SKM-1 (cell line): Measurements from ENCODE around the gene SERPINA9.

Source experiments
- DNase-seq: peaks from one replicate; lab custom pipeline; 2025; ENCODE audit not compliant: unreplicated experiment; lab: John Stamatoyannopoulos, UW

The SERPINA9 gene

DNA sequence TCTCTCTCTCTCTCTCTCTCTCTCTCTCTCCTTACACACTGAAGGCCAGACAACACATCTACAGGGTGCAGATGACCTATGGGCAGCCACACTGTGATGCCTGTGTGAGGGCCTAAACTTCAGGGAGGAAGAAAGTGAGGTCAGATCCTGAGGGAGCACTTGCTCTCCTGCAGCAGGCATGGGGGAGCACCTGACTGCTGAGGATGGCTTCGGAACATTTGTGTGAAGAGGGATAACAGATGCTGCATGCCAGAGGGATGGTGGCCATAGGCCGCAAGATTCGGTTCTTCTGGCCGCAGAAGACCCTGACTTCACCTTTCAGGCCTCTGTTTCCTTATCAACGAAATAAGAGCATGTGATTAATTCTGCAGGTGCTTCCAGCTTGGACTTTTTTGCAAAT lies 11.7 kb downstream of the SERPINA9 start:
- no peak for DNase-seq

- DNase-seq: no peak
Measured at GRCh38 chr14:94462763-94463572, 13.0 kb downstream of the SERPINA9 start.

GRCh38 chr14:94462219-94462551 lies 13.8 kb downstream of the SERPINA9 start:
- no peak for DNase-seq

DNA sequence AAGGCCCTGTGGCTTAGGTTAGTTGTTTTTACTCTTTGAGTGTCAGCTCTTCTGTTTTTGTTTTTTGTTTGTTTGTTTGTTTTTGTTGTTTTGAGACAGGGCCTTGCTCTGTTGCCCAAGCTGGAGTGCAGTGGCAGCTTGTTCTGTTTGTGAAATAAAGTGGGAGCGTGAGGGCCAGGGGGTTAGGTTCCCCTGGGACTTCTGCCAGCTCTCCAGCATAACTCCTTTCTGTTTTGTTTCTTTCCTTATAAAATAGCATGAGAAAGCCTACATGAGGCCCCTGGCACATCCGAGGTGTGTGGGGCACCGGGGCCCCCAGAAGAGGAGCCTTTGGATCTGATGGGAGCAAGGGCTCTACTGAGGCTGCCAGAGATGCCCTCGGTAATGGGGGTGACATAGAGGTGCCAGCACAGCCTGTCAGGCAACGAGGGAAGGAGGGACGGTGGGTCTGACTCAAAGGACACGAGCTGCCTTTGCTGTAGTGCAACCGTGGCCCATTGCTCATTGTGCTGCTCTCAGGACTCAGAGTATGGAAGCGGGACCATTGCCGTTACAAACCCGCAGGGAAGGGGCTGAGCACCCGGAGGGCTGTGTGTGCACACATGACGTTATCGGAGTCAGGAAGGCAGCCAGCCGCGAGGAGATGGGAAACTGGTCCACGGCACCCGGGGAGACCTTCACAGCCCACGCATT lies 14.3 kb downstream of the SERPINA9 start:
- no peak for DNase-seq

DNA sequence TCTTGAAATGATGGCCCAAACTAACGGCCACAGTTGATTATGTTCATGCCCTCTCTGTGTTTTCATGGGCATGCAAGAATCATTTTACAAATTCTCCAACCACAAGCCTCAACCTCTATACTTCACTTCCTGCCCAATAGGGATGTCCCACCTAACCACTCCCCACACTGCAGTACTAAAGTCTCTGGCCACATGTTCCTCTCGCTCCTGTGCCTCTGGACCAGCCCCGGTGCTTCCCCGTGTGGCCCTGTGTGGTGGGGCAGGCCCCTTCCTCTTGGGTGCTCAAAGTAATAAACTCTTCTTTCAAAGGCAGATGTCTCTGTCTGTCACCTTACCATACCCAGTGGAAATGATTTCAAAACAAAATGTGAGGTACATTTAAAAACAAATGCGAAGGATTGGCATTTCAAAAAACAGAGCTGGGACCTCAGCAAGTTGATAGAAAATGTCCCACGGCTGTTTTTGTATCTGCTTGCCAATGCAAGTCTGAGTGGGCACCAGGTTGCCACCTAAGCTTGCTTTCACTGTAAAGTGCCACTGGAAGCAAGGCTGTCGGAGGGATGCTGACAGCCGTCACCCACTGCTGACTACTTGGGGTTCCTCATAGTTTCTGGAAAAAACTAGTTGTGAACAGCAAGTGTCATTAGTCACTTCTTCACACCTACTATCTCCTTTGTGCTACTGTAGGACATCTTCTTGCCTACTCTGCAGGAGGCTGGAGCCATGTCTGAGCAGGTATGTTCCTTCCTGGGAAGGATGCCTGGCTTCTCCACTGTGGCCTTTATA lies 15.2 kb downstream of the SERPINA9 start:
- no peak for DNase-seq

DNA sequence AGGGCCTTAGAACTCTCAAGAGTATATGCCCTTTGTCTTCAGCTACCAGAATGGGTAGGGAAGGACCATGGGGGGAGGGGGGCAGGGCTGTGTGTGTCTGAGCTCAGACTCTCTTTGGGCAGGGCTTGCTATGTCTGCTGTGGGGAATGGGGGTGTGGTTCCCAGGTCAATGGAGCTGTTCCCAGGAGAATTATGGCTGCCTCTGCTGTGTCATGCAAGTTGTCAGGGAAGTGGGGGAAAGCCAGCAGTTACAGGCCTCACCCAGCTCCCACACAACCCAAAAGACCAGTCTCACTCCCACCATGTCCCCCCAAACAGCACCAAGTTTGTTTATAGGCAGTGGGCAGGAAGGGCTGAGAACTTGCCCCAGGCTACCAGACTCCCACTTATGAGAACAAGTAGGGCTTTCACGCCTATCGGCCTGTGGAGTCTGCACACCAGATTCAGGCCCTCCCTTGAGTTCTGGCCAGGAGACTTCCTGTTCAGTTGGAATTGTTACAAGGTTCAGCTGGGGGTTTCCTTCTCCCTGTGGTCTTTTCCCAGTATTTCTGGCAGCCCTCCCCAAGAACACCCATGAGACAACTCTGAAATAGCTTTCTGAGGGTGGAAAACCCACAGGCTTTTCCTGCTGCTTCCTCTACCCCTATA lies 17.3 kb downstream of the SERPINA9 start:
- DNase-seq: no peak

GRCh38 chr14:94458096-94458495 lies 17.9 kb downstream of the SERPINA9 start:
- DNase-seq: no peak

- DNase-seq: no peak
Measured at GRCh38 chr14:94455928-94456327, 20.1 kb downstream of the SERPINA9 start.

DNA sequence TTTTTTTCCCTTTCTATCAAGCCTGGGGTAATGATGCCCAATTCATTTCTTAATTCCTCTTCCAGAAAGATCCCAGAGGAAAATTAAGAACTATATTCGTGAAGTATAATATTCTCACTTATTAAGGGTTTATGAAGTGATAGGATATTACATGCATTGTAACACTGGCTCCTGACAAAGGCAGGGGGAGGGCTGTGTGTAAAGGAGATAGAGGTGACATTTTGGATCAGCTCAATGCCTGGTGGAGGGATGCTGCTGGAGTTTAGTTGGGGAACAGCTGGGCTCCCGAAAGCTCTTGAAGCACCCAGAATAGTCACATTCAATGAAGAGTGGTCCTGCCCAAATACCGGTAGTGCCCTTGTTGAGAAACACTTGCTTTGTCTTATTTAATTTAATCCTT lies 24.2 kb downstream of the SERPINA9 start:
- no peak for DNase-seq

GRCh38 chr14:94451091-94451771 lies 24.8 kb downstream of the SERPINA9 start:
- DNase-seq: no peak

GRCh38 chr14:94450722-94451090 lies 25.3 kb downstream of the SERPINA9 start:
- no peak for DNase-seq

DNA sequence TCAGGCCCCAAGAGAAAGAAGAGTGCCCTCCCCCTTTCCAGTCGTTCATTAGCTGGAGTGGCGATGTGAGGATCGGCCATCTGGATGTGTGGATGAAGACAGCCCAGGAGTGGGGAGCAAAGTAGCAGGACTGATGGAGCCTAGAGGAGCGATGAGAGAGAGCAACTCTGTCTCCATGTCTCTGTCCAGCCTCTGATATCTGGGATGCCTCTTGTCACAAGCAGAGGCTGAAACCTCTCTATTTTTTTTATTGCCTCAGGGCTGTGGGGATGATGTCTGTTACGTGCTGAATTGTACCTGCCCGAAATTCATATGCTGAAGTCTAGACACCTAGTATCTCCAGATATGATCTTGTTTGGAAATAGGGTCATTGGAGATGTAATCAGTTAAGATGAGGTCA lies 26.1 kb downstream of the SERPINA9 start:
- no peak for DNase-seq

DNA sequence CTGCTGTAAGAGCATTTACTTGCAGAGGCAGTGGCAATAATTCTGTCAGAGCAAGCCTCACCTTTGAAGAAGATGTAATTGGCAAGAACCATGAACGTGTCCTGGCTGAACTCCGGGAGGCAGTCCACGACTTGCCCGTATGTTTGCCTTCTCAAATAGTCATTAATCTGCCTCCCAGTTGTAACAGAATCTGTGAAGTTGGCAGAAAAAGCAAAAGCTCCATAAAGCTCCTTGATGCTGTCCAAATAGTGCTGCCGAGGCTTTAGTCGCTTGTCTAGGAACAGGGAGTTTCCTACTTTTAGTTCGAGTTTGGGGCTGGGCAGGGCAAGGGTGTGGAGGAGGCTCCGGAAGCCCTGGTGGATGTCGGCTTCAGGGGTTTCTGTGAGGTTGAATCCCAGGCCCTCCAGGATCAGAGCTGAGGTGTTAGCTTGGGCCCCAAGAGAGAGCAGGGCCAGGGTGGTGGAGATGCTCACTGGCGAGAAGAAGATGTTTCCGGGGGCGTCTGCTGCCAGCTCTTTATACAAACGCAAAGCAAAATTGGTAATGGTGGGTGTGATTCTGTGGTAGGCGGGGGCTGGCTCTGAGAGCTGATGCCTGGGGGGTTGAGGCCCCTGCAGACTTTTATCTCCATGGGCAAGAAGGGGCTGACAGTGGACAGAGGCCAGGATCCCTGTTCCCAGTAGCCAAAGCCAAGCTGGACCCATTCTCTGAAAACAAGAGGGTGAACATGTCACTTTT lies 27.8 kb downstream of the SERPINA9 start:
- DNase-seq: no peak

DNA sequence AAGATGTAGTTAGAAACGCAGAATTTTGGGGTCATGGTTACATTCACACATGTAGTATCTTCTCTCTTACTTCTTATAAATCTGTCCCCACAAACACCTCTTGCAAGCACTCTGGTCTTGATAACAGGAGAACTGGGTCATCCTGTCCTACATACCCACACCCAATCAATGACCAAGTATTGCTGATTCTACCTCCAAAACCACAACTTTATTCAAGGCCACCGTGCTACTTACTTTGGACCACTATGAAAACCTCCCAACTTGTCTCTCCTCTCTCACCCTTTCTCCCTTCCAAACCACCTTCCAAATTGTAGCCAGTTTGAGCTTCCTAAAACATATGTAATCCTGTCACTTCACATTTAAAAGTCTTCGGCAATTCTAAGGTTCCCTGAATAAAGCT lies 28.8 kb downstream of the SERPINA9 start:
- no peak for DNase-seq

DNA sequence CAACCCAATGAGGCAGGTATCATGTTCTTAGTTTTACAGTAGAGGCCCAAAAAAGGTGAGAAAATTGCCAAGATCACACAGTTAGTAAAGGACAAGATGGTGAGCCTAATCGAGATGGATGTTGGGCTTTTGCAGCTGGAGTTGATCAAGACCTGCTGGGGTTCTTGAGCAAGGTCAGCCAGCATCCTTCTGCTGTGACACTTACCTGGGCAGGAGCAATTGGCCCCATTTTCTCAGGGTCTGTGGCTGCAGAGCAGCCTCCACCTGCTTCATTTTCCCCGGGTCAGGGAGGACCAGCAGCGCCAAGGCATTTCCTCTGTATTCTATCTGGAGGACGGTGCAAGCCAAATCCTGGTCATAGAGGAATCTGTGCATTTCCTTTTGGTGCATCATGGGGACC lies 29.9 kb downstream of the SERPINA9 start:
- DNase-seq: no peak

- DNase-seq: no peak
Measured at GRCh38 chr14:94445003-94445402, 31.0 kb downstream of the SERPINA9 start.

DNA sequence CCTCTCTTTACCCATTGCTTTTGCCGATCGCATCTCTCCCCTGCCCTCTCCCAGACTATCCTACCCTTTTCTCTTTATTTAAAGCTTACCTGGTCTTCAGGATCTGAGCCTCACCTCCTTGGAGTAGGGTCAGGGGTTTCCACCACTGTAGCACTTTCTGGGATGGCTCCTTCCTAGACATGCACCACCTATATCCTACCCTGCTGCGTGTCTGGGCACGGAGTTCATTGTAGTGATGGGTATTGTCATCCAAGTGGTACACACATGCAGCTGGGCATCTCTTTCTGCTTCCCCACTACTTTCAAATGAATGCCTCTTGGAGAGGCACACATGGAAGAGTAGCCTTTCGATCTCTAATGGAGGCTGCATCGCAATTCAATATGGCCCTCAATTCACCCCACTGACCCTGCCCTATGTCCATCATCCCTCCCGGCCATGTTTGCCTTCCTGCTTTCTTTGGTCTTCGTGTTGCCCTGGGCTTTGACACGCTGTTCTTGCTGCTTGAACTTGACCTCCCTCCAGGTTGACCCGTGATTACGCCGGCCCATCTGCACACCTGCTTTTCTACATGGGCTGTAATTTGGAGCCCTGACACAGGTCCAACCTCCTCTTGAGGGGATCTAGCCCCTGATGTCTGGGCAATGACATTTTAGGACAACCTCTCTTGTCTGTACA lies 34.3 kb downstream of the SERPINA9 start:
- DNase-seq: no peak

DNA sequence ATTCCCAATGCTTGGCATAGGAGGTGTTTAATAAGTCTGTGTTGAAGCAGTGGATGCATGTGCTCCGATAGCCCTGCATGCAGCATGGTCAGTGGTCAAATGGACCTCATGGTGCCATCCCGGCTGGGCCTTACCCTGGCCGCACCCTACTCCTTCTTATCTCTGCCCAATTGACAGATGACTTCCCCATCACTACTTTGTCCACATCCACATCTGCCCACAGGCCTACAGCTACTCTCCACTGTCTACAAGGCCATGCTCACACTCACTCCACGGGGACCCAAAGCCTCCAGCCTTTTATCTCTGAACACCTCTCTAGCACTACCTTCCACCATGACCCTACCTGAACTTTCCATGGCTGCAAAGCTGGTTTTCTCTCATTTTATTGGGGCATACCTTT lies 34.9 kb downstream of the SERPINA9 start:
- no peak for DNase-seq

- DNase-seq: no peak
Measured at GRCh38 chr14:94439453-94440057, 36.4 kb downstream of the SERPINA9 start.
